MG63 (cell line): ENCODE measurements around the gene LIX1L. TPM values are rescaled to one million over a fixed set of nuclear protein-coding genes. Genes with fewer than 3 reads are reported as not detected.

Experiments used
- DNase-seq: peaks from one replicate; pipeline ENCODE4 v3.0.0-alpha.2; 2020
- H3K27me3 ChIP-seq: fragments of 250-450 bp; sonication (Bioruptor Pico); 2 replicates; pipeline ENCODE4 v1.5.1; 2020; ENCODE audit warnings: mild to moderate bottlenecking, moderate library complexity
- H3K36me3 ChIP-seq: fragments of 250-450 bp; sonication (Bioruptor Pico); 2 replicates; pipeline ENCODE4 v1.5.1; 2020; ENCODE audit warnings: mild to moderate bottlenecking, moderate library complexity
- H3K4me3 ChIP-seq: fragments of 250-450 bp; sonication (Bioruptor Pico); 2 replicates; pipeline ENCODE4 v1.5.1; 2020; ENCODE audit warnings: mild to moderate bottlenecking, moderate library complexity
- H3K9me3 ChIP-seq: fragments of 250-450 bp; sonication (Bioruptor Pico); 2 replicates; pipeline ENCODE4 v1.5.1; 2020; ENCODE audit warnings: mild to moderate bottlenecking, moderate library complexity
- total RNA-seq: library from RNA; depleted of rRNA; stranded (reverse); fragments of >200 nt; shearing (Covaris generic); gene quantifications from 2 replicates; pipeline ENCODE4 v1.2.3, GENCODE V29; 2014; ENCODE audit warnings: low replicate concordance

LIX1L gene
- total RNA-seq, 1 experiment from 2014 or later, result 30.0 TPM

GRCh38 chr1:145990249-145990855, 32.5 kb upstream of the LIX1L start:
- H3K36me3 ChIP-seq, result peaks cover 28% of the 10 kb centered on the region
- H3K4me3 ChIP-seq, result no peak overlapping the region
- DNase-seq, result no peak
- no peaks in the 10 kb centered on the region for H3K27me3 ChIP-seq
- H3K9me3 ChIP-seq, result no peaks in the 10 kb centered on the region

- Histone ChIP-seq H3K36me3 (peaks cover 14% of the 10 kb centered on the region), H3K4me3 (no peak overlapping the region), H3K27me3 (no peaks in the 10 kb centered on the region), H3K9me3 (no peaks in the 10 kb centered on the region)
- DNase-seq, result no peak
Observed at GRCh38 chr1:145988773-145989172, 31.0 kb upstream of the LIX1L start.

- H3K9me3 ChIP-seq, result no peaks in the 10 kb centered on the region
- H3K4me3 ChIP-seq, result no peak overlapping the region
- no peaks in the 10 kb centered on the region for H3K27me3 ChIP-seq
- no peak for DNase-seq
- H3K36me3 ChIP-seq, result peaks cover 5% of the 10 kb centered on the region
Observed at GRCh38 chr1:145987926-145988325, 30.1 kb upstream of the LIX1L start.

- no peaks in the 10 kb centered on the region for H3K27me3 ChIP-seq
Observed at GRCh38 chr1:145986551-145986950, 28.7 kb upstream of the LIX1L start.

GRCh38 chr1:145985502-145986439, 28.0 kb upstream of the LIX1L start:
- H3K4me3 ChIP-seq, result no peak overlapping the region
- no peaks in the 10 kb centered on the region for H3K27me3 ChIP-seq
- H3K36me3 ChIP-seq, result no peaks in the 10 kb centered on the region
- H3K9me3 ChIP-seq, result no peaks in the 10 kb centered on the region
- peak; percentile 50 for DNase-seq

More at GRCh38 chr1:145986551-145986950, 28.7 kb upstream of the LIX1L start:
- no peak overlapping the region for H3K4me3 ChIP-seq
- no peak for DNase-seq
- no peaks in the 10 kb centered on the region for H3K9me3 ChIP-seq
- no peaks in the 10 kb centered on the region for H3K36me3 ChIP-seq

- no peaks in the 10 kb centered on the region for H3K36me3 ChIP-seq
- H3K27me3 ChIP-seq, result no peaks in the 10 kb centered on the region
- no peaks in the 10 kb centered on the region for H3K9me3 ChIP-seq
- H3K4me3 ChIP-seq, result no peak overlapping the region
- DNase-seq, result no peak
Observed at GRCh38 chr1:145985129-145985501, 27.3 kb upstream of the LIX1L start.

- no peak overlapping the region for H3K4me3 ChIP-seq
- no peaks in the 10 kb centered on the region for H3K9me3 ChIP-seq
- H3K36me3 ChIP-seq, result no peaks in the 10 kb centered on the region
- no peaks in the 10 kb centered on the region for H3K27me3 ChIP-seq
- no peak for DNase-seq
Observed at GRCh38 chr1:145983960-145984830, 26.4 kb upstream of the LIX1L start.

GRCh38 chr1:145983206-145983675, 25.4 kb upstream of the LIX1L start:
- no peak overlapping the region for H3K4me3 ChIP-seq

GRCh38 chr1:145982010-145982723, 24.4 kb upstream of the LIX1L start:
- no peaks in the 10 kb centered on the region for H3K27me3 ChIP-seq
- no peaks in the 10 kb centered on the region; the same call in 1 of the 2 replicates for H3K36me3 ChIP-seq
- H3K9me3 ChIP-seq, result no peaks in the 10 kb centered on the region
- H3K4me3 ChIP-seq, result no peak overlapping the region
- DNase-seq, result no peak

More at GRCh38 chr1:145983206-145983675, 25.4 kb upstream of the LIX1L start:
- Histone ChIP-seq H3K27me3 (no peaks in the 10 kb centered on the region), H3K9me3 (no peaks in the 10 kb centered on the region), H3K36me3 (no peaks in the 10 kb centered on the region; the same call in 1 of the 2 replicates)
- no peak for DNase-seq

- no peaks in the 10 kb centered on the region; the same call in 1 of the 2 replicates for H3K36me3 ChIP-seq
- no peak for DNase-seq
- no peaks in the 10 kb centered on the region for H3K9me3 ChIP-seq
- H3K4me3 ChIP-seq, result no peak overlapping the region
- no peaks in the 10 kb centered on the region for H3K27me3 ChIP-seq
Observed at GRCh38 chr1:145980457-145980994, 22.7 kb upstream of the LIX1L start.

GRCh38 chr1:145979746-145980456, 22.1 kb upstream of the LIX1L start:
- Histone ChIP-seq H3K27me3 (no peaks in the 10 kb centered on the region), H3K9me3 (no peaks in the 10 kb centered on the region), H3K4me3 (no peak overlapping the region), H3K36me3 (no peaks in the 10 kb centered on the region; the same call in 1 of the 2 replicates)
- DNase-seq, result no peak

GRCh38 chr1:145978854-145979745, 21.3 kb upstream of the LIX1L start:
- Histone ChIP-seq H3K27me3 (no peaks in the 10 kb centered on the region), H3K4me3 (no peak overlapping the region), H3K36me3 (no peaks in the 10 kb centered on the region; the same call in 1 of the 2 replicates), H3K9me3 (no peaks in the 10 kb centered on the region)
- DNase-seq, result peak; percentile 76

GRCh38 chr1:145978471-145978853, 20.6 kb upstream of the LIX1L start:
- H3K36me3 ChIP-seq, result no peaks in the 10 kb centered on the region; the same call in 1 of the 2 replicates
- H3K4me3 ChIP-seq, result no peak overlapping the region
- no peaks in the 10 kb centered on the region for H3K9me3 ChIP-seq
- H3K27me3 ChIP-seq, result no peaks in the 10 kb centered on the region
- no peak for DNase-seq
